SK-N-SH (cell line): ENCODE data around the gene CCL7. TPM values are rescaled to one million over a fixed set of nuclear protein-coding genes. Genes with fewer than 3 reads are reported as not detected.

Experiments used
- CTCF ChIA-PET: fragments of 300-600, 350-600 bp; formaldehyde crosslinking; extraction: SDS; loops from one replicate; lab custom pipeline; 2021; lab: Yijun Ruan, JAX
- POLR2A ChIA-PET: fragments of 350-600 bp; sonication (Branson Sonifier 250); formaldehyde crosslinking; extraction: SDS; loops from one replicate; lab custom pipeline; 2020; ENCODE audit warnings: antibody characterized with exemption, inconsistent platforms; lab: Yijun Ruan, JAX
- DNase-seq: peaks from one replicate; pipeline ENCODE4 v3.0.0; 2012
- H2AFZ ChIP-seq: fragments of 200-600 bp; sonication (generic); 2 replicates; pipeline ENCODE4 v1.8.1; 2016; ENCODE audit warnings: antibody characterized with exemption, mild to moderate bottlenecking, low read depth
- H3F3A ChIP-seq: fragments of 200-600 bp; sonication (generic); replicated peaks from 2 replicates; pipeline ENCODE3; 2016; ENCODE audit warnings: antibody characterized with exemption, mild to moderate bottlenecking; ENCODE audit not compliant: insufficient read depth
- H3K27ac ChIP-seq, 2 experiments: fragments of 200-500 bp in 1 of 2; fragments of 200-600 bp in 1 of 2; sonication (Bioruptor generic) in 1 of 2; sonication (generic), shearing (Covaris generic) in 1 of 2; 2 replicates each; pipeline versions ENCODE4 v1.5.1 to v1.6.1; 2014 to 2016; ENCODE audit warnings: low read depth in 2 of 2, inconsistent platforms in 1 of 2, low read length in 1 of 2, mild to moderate bottlenecking in 1 of 2, mixed read lengths in 1 of 2
- H3K27me3 ChIP-seq: fragments of 200-600 bp; sonication (generic), shearing (Covaris generic); 2 replicates; pipeline ENCODE4 v1.6.1; 2016; ENCODE audit warnings: mixed run types; ENCODE audit not compliant: insufficient read depth
- H3K36me3 ChIP-seq, 2 experiments: fragments of 200-500 bp in 1 of 2; fragments of 200-600 bp in 1 of 2; sonication (Bioruptor generic) in 1 of 2; sonication (generic) in 1 of 2; replicated peaks in 1 of 2; 2 replicates each; pipeline versions ENCODE3 to v1.5.1; 2014 to 2016; ENCODE audit warnings: low read length in 1 of 2, mild to moderate bottlenecking in 1 of 2; ENCODE audit not compliant: insufficient read depth in 2 of 2, control insufficient read depth in 1 of 2
- H3K4me1 ChIP-seq, 2 experiments: fragments of 200-500 bp in 1 of 2; fragments of 200-600 bp in 1 of 2; sonication (Bioruptor generic) in 1 of 2; sonication (generic), shearing (Covaris generic) in 1 of 2; 2 replicates each; pipeline versions ENCODE4 v1.5.1 to v1.6.1; 2014 to 2016; ENCODE audit warnings: low read depth in 1 of 2, low read length in 1 of 2, mixed run types in 1 of 2; ENCODE audit not compliant: insufficient read depth in 2 of 2, control insufficient read depth in 1 of 2
- H3K4me2 ChIP-seq: fragments of 200-600 bp; sonication (generic), shearing (Covaris generic); 2 replicates; pipeline ENCODE4 v1.6.1; 2017; ENCODE audit warnings: mixed run types
- H3K4me3 ChIP-seq, 2 experiments: fragments of 200-500 bp in 1 of 2; fragments of 200-600 bp in 1 of 2; sonication (Bioruptor generic) in 1 of 2; sonication (generic), shearing (Covaris generic) in 1 of 2; 2 replicates each; pipeline versions ENCODE4 v1.5.1 to v1.8.1; 2014 to 2016; ENCODE audit warnings: low read depth in 2 of 2, inconsistent platforms in 1 of 2, low read length in 1 of 2, mild to moderate bottlenecking in 1 of 2, mixed read lengths in 1 of 2, moderate library complexity in 1 of 2
- H3K79me2 ChIP-seq: fragments of 200-600 bp; sonication (generic); 2 replicates; pipeline ENCODE4 v1.8.1; 2017; ENCODE audit warnings: mild to moderate bottlenecking; ENCODE audit not compliant: insufficient read depth
- H3K9ac ChIP-seq: fragments of 200-600 bp; sonication (generic); 2 replicates; pipeline ENCODE4 v1.6.1; 2017; ENCODE audit warnings: mixed run types
- H3K9me2 ChIP-seq: fragments of 200-600 bp; sonication (generic); 2 replicates; pipeline ENCODE4 v1.6.1; 2017; ENCODE audit warnings: mixed run types
- H3K9me3 ChIP-seq: fragments of 200-600 bp; sonication (generic); 2 replicates; pipeline ENCODE4 v1.6.1; 2017; ENCODE audit warnings: mixed run types, mild to moderate bottlenecking, moderate library complexity
- H4K20me1 ChIP-seq: fragments of 200-600 bp; sonication (generic); 2 replicates; pipeline ENCODE4 v1.6.1; 2017; ENCODE audit warnings: mild to moderate bottlenecking, mixed run types; ENCODE audit not compliant: insufficient read depth
- CHD2 ChIP-seq: fragments of 150-350 bp; IDR thresholded peaks from 2 replicates; pipeline ENCODE4 v1.6.1; 2018; ENCODE audit warnings: low read length; ENCODE audit not compliant: partially characterized antibody
- ELF1 ChIP-seq: IDR thresholded peaks from 2 replicates; pipeline ENCODE4 v1.4.0; 2012
- EP300 ChIP-seq, 2 experiments: IDR thresholded peaks; 2 replicates each; pipeline versions ENCODE4 v1.4.0 to v1.6.1; 2012; ENCODE audit warnings: borderline replicate concordance in 1 of 2, low read depth in 1 of 2, low read length in 1 of 2
- EZH2phosphoT487 ChIP-seq: fragments of 200-600 bp; sonication (generic); IDR thresholded peaks from 2 replicates; pipeline ENCODE4 v1.6.1; 2017; ENCODE audit warnings: low read depth, mixed run types, mild to moderate bottlenecking, antibody characterized with exemption, moderate library complexity, borderline replicate concordance
- JUND ChIP-seq: IDR thresholded peaks from 2 replicates; pipeline ENCODE4 v1.4.0; 2012
- PBX3 ChIP-seq: IDR thresholded peaks from 2 replicates; pipeline ENCODE4; 2012
- POLR2AphosphoS5 ChIP-seq: IDR thresholded peaks from 2 replicates; pipeline ENCODE4 v1.6.1; 2012; ENCODE audit warnings: low read depth, low read length
- RAD21 ChIP-seq: IDR thresholded peaks from 2 replicates; pipeline ENCODE4 v1.6.1; 2012; ENCODE audit warnings: mild to moderate bottlenecking, low read length
- RCOR1 ChIP-seq: fragments of 150-350 bp; IDR thresholded peaks from 2 replicates; pipeline ENCODE4 v1.6.1; 2017; ENCODE audit warnings: antibody characterized with exemption, low read length
- SIN3A ChIP-seq: IDR thresholded peaks from 2 replicates; pipeline ENCODE4 v1.6.1; 2012; ENCODE audit warnings: low read depth, mild to moderate bottlenecking, low read length, moderate library complexity, borderline replicate concordance
- SMC3 ChIP-seq: IDR thresholded peaks from 2 replicates; pipeline ENCODE4 v1.6.1; 2012; ENCODE audit warnings: low read depth, low read length, improper control_type of control experiment
- USF2 ChIP-seq: fragments of 150-350 bp; IDR thresholded peaks from 2 replicates; pipeline ENCODE4 v1.6.1; 2017; ENCODE audit warnings: antibody characterized with exemption, low read length, low read depth, borderline replicate concordance
- WGBS: methylation state at CpG from one replicate; pipeline ENCODE4 v1.1.6; 2017; ENCODE audit warnings: low lambda C conversion rate; 5-methylcytosine and 5-hydroxymethylcytosine counted together
- polyA plus RNA-seq, 3 experiments: library from polyadenylated mRNA; depleted of rRNA; stranded (reverse); fragments of >200 nt; gene quantifications; 2 replicates each; pipeline ENCODE4 v1.2.3, GENCODE V29; 2012

CCL7 gene
- polyA plus RNA-seq, 1 of the 3 experiments (the other 2 are of a cell fraction), result 0.72 TPM

- H2AFZ ChIP-seq, result no peak overlapping the region
- DNase-seq, result no peak
- no peaks in the 10 kb centered on the region for H3F3A ChIP-seq
- no peaks in the 10 kb centered on the region for H3K27me3 ChIP-seq
- CTCF ChIA-PET, result interaction anchor here (1.0 to 2.6 kb wide), 2 partner anchors 24 to 137 kb away, joined by 3 to 9 read pairs; no protein-coding TSS in a partner anchor
- no peak overlapping the region for H3K4me3 ChIP-seq
- WGBS, result 66% methylated on average over 9 of the region's 9 CpGs
- TF ChIP-seq JUND, result no peak
- TF ChIP-seq CHD2, result no peak
- no peak for TF ChIP-seq SIN3A
- no peak for TF ChIP-seq PBX3
- TF ChIP-seq SMC3, result no peak
- TF ChIP-seq ELF1, result no peak
- no peak for TF ChIP-seq RAD21
- no peak for TF ChIP-seq RCOR1
- H3K27ac ChIP-seq, result no peak overlapping the region
- H3K4me2 ChIP-seq, result no peak overlapping the region
- H4K20me1 ChIP-seq, result no peaks in the 10 kb centered on the region
- H3K9ac ChIP-seq, result no peak overlapping the region
- H3K9me2 ChIP-seq, result no peaks in the 10 kb centered on the region
- POLR2A ChIA-PET, result no interaction called here
- H3K79me2 ChIP-seq, result no peaks in the 10 kb centered on the region
- no peaks in the 10 kb centered on the region for H3K9me3 ChIP-seq
- no peaks in the 10 kb centered on the region for H3K4me1 ChIP-seq
- no peaks in the 10 kb centered on the region for H3K36me3 ChIP-seq
These were observed 45.0 kb upstream of the CCL7 start for GRCh38 chr17:34225046-34225445.

DNA sequence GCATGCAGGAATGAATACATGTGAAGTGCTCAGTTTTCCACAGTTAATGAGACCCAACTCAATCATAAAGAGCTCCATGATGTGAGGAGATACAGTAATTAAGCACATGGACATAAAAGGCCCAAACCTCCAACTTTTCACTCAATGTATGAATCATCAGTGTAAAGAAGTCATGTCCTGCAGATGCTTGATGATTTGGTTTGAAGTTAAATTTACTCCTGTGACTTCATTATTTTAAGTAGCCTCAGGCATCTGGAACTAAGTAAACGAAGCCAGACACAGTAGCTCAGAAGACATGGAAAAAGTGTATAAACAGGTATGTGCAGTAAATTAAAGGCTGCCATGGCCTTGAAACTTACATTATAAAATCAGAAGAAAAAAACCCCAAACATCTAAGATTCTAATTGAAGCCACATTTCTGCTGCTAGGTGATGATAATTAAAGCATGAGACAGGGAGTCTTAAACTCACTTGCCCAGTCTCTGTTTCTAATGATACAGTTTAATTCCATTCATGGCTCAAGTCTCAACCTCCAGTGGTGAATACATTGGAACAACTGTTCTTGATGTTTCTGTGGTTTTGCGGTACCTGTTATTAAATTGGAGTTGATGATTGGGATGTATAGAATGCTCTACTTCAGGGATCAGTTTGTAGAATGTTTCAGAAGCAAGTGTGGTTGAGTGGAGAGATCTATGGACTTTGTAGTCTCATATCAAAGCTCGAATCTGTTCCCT lies 43.8 kb upstream of the CCL7 start:
- no peak overlapping the region for H3K4me3 ChIP-seq
- ChIA-PET POLR2A (no interaction called here), CTCF (interaction anchor here (0.6 to 1.0 kb wide), 2 partner anchors 129 to 135 kb away, joined by 3 to 4 read pairs; no protein-coding TSS in a partner anchor)
- 40% methylated on average over 3 of the region's 3 CpGs for WGBS
- H3K9me3 ChIP-seq, result no peaks in the 10 kb centered on the region
- no peaks in the 10 kb centered on the region for H3K4me1 ChIP-seq
- no peak for DNase-seq
- H3K4me2 ChIP-seq, result no peak overlapping the region
- no peak overlapping the region for H3K9ac ChIP-seq
- H3K36me3 ChIP-seq, result no peaks in the 10 kb centered on the region
- no peaks in the 10 kb centered on the region for H3K79me2 ChIP-seq
- no peak overlapping the region for H3K27ac ChIP-seq
- no peaks in the 10 kb centered on the region for H3F3A ChIP-seq
- no peaks in the 10 kb centered on the region for H4K20me1 ChIP-seq
- no peak overlapping the region for H2AFZ ChIP-seq
- TF ChIP-seq RCOR1 (no peak), EP300 (IDR thresholded peaks at IDR 0.05; ENCODE audit: borderline replicate concordance in 1 of 2, low read depth in 1 of 2, low read length in 1 of 2) (no peak), POLR2AphosphoS5 (no peak), USF2 (no peak), EZH2phosphoT487 (no peak)
- no peaks in the 10 kb centered on the region for H3K27me3 ChIP-seq
- no peaks in the 10 kb centered on the region for H3K9me2 ChIP-seq
